Calu3 (cell line): ENCODE results near the gene SMOC1. TPM values are rescaled to one million over a fixed set of nuclear protein-coding genes. Genes with fewer than 3 reads are reported as not detected.

Experiments used
- BruUV-seq: library from RNA; stranded (reverse); fragments of 400-500 nt; replicated peaks from 2 replicates; lab custom pipeline; 2021; lab: Mats Ljungman, UMichigan
- CTCF ChIA-PET: fragments of 300-600 bp; sonication (Branson Sonifier 250); formaldehyde crosslinking; loops from one replicate; lab custom pipeline; 2022; ENCODE audit warnings: antibody characterized with exemption; lab: Charles Lee
- DNase-seq: peaks from one replicate; pipeline ENCODE4 v3.0.0; 2022
- H3K27ac Mint-ChIP-seq: one replicate; pipeline ENCODE4 v1.8.0; 2022; ENCODE audit warnings: mixed read lengths; ENCODE audit not compliant: unreplicated experiment
- H3K27me3 Mint-ChIP-seq: one replicate; pipeline ENCODE4 v1.8.0; 2022; ENCODE audit warnings: mixed read lengths; ENCODE audit not compliant: unreplicated experiment
- H3K36me3 Mint-ChIP-seq: one replicate; pipeline ENCODE4 v1.8.0; 2022; ENCODE audit warnings: mild to moderate bottlenecking, moderate library complexity, mixed read lengths; ENCODE audit not compliant: insufficient read depth, unreplicated experiment
- H3K4me1 Mint-ChIP-seq: one replicate; pipeline ENCODE4 v1.8.0; 2022; ENCODE audit warnings: mild to moderate bottlenecking, low read depth, mixed read lengths; ENCODE audit not compliant: unreplicated experiment
- H3K4me3 Mint-ChIP-seq: one replicate; pipeline ENCODE4 v1.8.0; 2022; ENCODE audit warnings: mild to moderate bottlenecking, low read depth, moderate library complexity, mixed read lengths; ENCODE audit not compliant: unreplicated experiment
- H3K9me3 Mint-ChIP-seq: one replicate; pipeline ENCODE4 v1.8.0; 2022; ENCODE audit warnings: low read depth, mixed read lengths; ENCODE audit not compliant: unreplicated experiment
- CTCF ChIP-seq: fragments of 200-600 bp; IDR thresholded peaks from one replicate; pipeline ENCODE4 v1.8.0; 2022; ENCODE audit warnings: antibody characterized with exemption; ENCODE audit not compliant: unreplicated experiment
- intact Hi-C: fragments of 100-400 bp; cut with micrococcal nuclease; formaldehyde crosslinking; loops from one replicate; pipeline ENCODE4 v1.10.0; 2022; ENCODE audit not compliant: unreplicated experiment
- total RNA-seq: library from RNA; stranded (reverse); gene quantifications from 2 replicates; pipeline ENCODE4 v1.2.3, GENCODE V29; 2022

SMOC1 gene
- total RNA-seq, 1 experiment from 2014 or later, result 39.6 TPM

- no peak for TF ChIP-seq CTCF
- Mint-ChIP-seq H3K36me3 (no peaks in the 10 kb centered on the region), H3K4me3 (no peak overlapping the region), H3K27ac (no peak overlapping the region), H3K27me3 (no peaks in the 10 kb centered on the region), H3K9me3 (no peaks in the 10 kb centered on the region), H3K4me1 (no peaks in the 10 kb centered on the region)
- DNase-seq, result no peak
- BruUV-seq, result no TSS peak
- CTCF ChIA-PET, result no interaction called here
- intact Hi-C loops, result no loop called here
Observed at GRCh38 chr14:69842686-69843420, 36.4 kb upstream of the SMOC1 start.

- no peaks in the 10 kb centered on the region for H3K4me1 Mint-ChIP-seq
- TF ChIP-seq CTCF, result no peak
- BruUV-seq, result no TSS peak
- CTCF ChIA-PET, result no interaction called here
- no peaks in the 10 kb centered on the region for H3K27me3 Mint-ChIP-seq
- DNase-seq, result no peak
- no peak overlapping the region for H3K4me3 Mint-ChIP-seq
- intact Hi-C loops, result no loop called here
- no peaks in the 10 kb centered on the region for H3K9me3 Mint-ChIP-seq
- H3K36me3 Mint-ChIP-seq, result no peaks in the 10 kb centered on the region
- no peak overlapping the region for H3K27ac Mint-ChIP-seq
Observed at GRCh38 chr14:69844171-69844570, 35.0 kb upstream of the SMOC1 start.

- no peak for TF ChIP-seq CTCF
- no TSS peak for BruUV-seq
- no peaks in the 10 kb centered on the region for H3K9me3 Mint-ChIP-seq
- intact Hi-C loops, result no loop called here
- DNase-seq, result no peak
- no peak overlapping the region for H3K27ac Mint-ChIP-seq
- no peak overlapping the region for H3K4me3 Mint-ChIP-seq
- CTCF ChIA-PET, result no interaction called here
- H3K4me1 Mint-ChIP-seq, result no peaks in the 10 kb centered on the region
- no peaks in the 10 kb centered on the region for H3K36me3 Mint-ChIP-seq
- no peaks in the 10 kb centered on the region for H3K27me3 Mint-ChIP-seq
Observed at GRCh38 chr14:69845050-69845581, 34.1 kb upstream of the SMOC1 start.

GRCh38 chr14:69845787-69846186, 33.4 kb upstream of the SMOC1 start:
- CTCF ChIA-PET, result no interaction called here

More at GRCh38 chr14:69845787-69846186, 33.4 kb upstream of the SMOC1 start:
- BruUV-seq, result no TSS peak
- H3K4me3 Mint-ChIP-seq, result no peak overlapping the region
- no peak overlapping the region for H3K27ac Mint-ChIP-seq
- no peak for DNase-seq
- H3K9me3 Mint-ChIP-seq, result no peaks in the 10 kb centered on the region
- TF ChIP-seq CTCF, result no peak
- no peaks in the 10 kb centered on the region for H3K36me3 Mint-ChIP-seq
- intact Hi-C loops, result no loop called here
- H3K4me1 Mint-ChIP-seq, result no peaks in the 10 kb centered on the region
- H3K27me3 Mint-ChIP-seq, result no peaks in the 10 kb centered on the region
